Measurements from ENCODE around the gene BCAS3. TPM values are rescaled to one million over a fixed set of nuclear protein-coding genes. Genes with fewer than 3 reads are reported as not detected.

Gene BCAS3
- total RNA-seq, 2 experiments from 2014 or later: 20.1 to 31.8 TPM

- no peaks in the 10 kb centered on the region for H3K9me3 ChIP-seq (ENCODE audit: control insufficient read depth in 1 of 2, insufficient read depth in 1 of 2, low read length in 2 of 2)
- H3K36me3 Mint-ChIP-seq (ENCODE audit: low read depth): no peaks in the 10 kb centered on the region
- no peaks in the 10 kb centered on the region for H3K27me3 ChIP-seq (ENCODE audit: control insufficient read depth in 1 of 2, insufficient read depth in 2 of 2, low read length in 2 of 2)
- TF ChIP-seq CTCF (IDR thresholded peaks at IDR 0.05): no peak
- no peaks in the 10 kb centered on the region for H3K9me3 Mint-ChIP-seq
- H3K4me3 ChIP-seq (ENCODE audit: low read length): no peak overlapping the region
- H3K27ac Mint-ChIP-seq: no peak overlapping the region
- H3K4me1 Mint-ChIP-seq (ENCODE audit: low read depth): no peaks in the 10 kb centered on the region
- no peaks in the 10 kb centered on the region for H3K36me3 ChIP-seq (ENCODE audit: insufficient read depth, low read length)
- H3K27me3 Mint-ChIP-seq: no peaks in the 10 kb centered on the region
- DNase-seq: no peak
- H3K27ac ChIP-seq (ENCODE audit: low read depth in 1 of 2, low read length in 2 of 2): no peak overlapping the region
- POLR2A ChIA-PET: no interaction called here
- no peaks in the 10 kb centered on the region for H3K4me1 ChIP-seq (ENCODE audit: insufficient read depth, low read length)
- ATAC-seq (ENCODE audit: poor library complexity): no peak
- intact Hi-C loops (cut with DNase I, micrococcal nuclease): no loop called here
- no peak overlapping the region for H3K4me3 Mint-ChIP-seq
- CTCF ChIA-PET: no interaction called here
These were observed 703.3 kb downstream of the BCAS3 start for GRCh38 chr17:61380836-61381525.

GRCh38 chr17:61381537-61381936 lies 703.9 kb downstream of the BCAS3 start:
- ATAC-seq (ENCODE audit: poor library complexity): no peak
- CTCF ChIA-PET: no interaction called here
- intact Hi-C loops (cut with DNase I, micrococcal nuclease): no loop called here

GRCh38 chr17:61382796-61383688 lies 705.4 kb downstream of the BCAS3 start:
- no peak for DNase-seq
- Mint-ChIP-seq H3K27ac (no peak overlapping the region), H3K4me1 (ENCODE audit: low read depth) (no peaks in the 10 kb centered on the region), H3K27me3 (no peaks in the 10 kb centered on the region), H3K4me3 (no peak overlapping the region), H3K9me3 (no peaks in the 10 kb centered on the region), H3K36me3 (ENCODE audit: low read depth) (no peaks in the 10 kb centered on the region)
- intact Hi-C loops (cut with DNase I, micrococcal nuclease): no loop called here
- no peaks in the 10 kb centered on the region for H3K9me3 ChIP-seq (ENCODE audit: control insufficient read depth in 1 of 2, insufficient read depth in 1 of 2, low read length in 2 of 2)
- no peaks in the 10 kb centered on the region for H3K27me3 ChIP-seq (ENCODE audit: control insufficient read depth in 1 of 2, insufficient read depth in 2 of 2, low read length in 2 of 2)
- H3K36me3 ChIP-seq (ENCODE audit: insufficient read depth, low read length): no peaks in the 10 kb centered on the region
- ATAC-seq (ENCODE audit: poor library complexity): no peak
- TF ChIP-seq CTCF (IDR thresholded peaks at IDR 0.05): no peak
- H3K27ac ChIP-seq (ENCODE audit: low read depth in 1 of 2, low read length in 2 of 2): no peak overlapping the region
- no peak overlapping the region for H3K4me3 ChIP-seq (ENCODE audit: low read length)
- ChIA-PET CTCF (no interaction called here), POLR2A (no interaction called here)
- no peaks in the 10 kb centered on the region for H3K4me1 ChIP-seq (ENCODE audit: insufficient read depth, low read length)

More at GRCh38 chr17:61381537-61381936, 703.9 kb downstream of the BCAS3 start:
- H3K27ac Mint-ChIP-seq: no peak overlapping the region
- H3K27ac ChIP-seq (ENCODE audit: low read depth in 1 of 2, low read length in 2 of 2): no peak overlapping the region
- no peaks in the 10 kb centered on the region for H3K4me1 Mint-ChIP-seq (ENCODE audit: low read depth)
- H3K36me3 ChIP-seq (ENCODE audit: insufficient read depth, low read length): no peaks in the 10 kb centered on the region
- H3K4me1 ChIP-seq (ENCODE audit: insufficient read depth, low read length): no peaks in the 10 kb centered on the region
- no peaks in the 10 kb centered on the region for H3K36me3 Mint-ChIP-seq (ENCODE audit: low read depth)
- H3K27me3 Mint-ChIP-seq: no peaks in the 10 kb centered on the region
- no peak for DNase-seq
- no peaks in the 10 kb centered on the region for H3K9me3 Mint-ChIP-seq
- H3K9me3 ChIP-seq (ENCODE audit: control insufficient read depth in 1 of 2, insufficient read depth in 1 of 2, low read length in 2 of 2): no peaks in the 10 kb centered on the region
- no peaks in the 10 kb centered on the region for H3K27me3 ChIP-seq (ENCODE audit: control insufficient read depth in 1 of 2, insufficient read depth in 2 of 2, low read length in 2 of 2)
- TF ChIP-seq CTCF (IDR thresholded peaks at IDR 0.05): no peak
- POLR2A ChIA-PET: no interaction called here
- no peak overlapping the region for H3K4me3 Mint-ChIP-seq
- no peak overlapping the region for H3K4me3 ChIP-seq (ENCODE audit: low read length)
